ENCODE results near the gene FOXL3.

- TF ChIP-seq MAX (IDR thresholded peaks at IDR 0.05) (no peak), KDM1A (IDR thresholded peaks at IDR 0.05; ENCODE audit: low read depth) (no peak), EP300 (IDR thresholded peaks at IDR 0.05) (no peak), SMC3 (IDR thresholded peaks at IDR 0.05) (no peak), SREBF2 (IDR thresholded peaks at IDR 0.05) (no peak), NR3C1 (IDR thresholded peaks at IDR 0.05) (no peak), RAD21 (conservative IDR thresholded peaks at IDR 0.05 in 1 of 2, IDR thresholded peaks at IDR 0.05 in 1 of 2) (no peak), POLR2A (IDR thresholded peaks at IDR 0.05; ENCODE audit: low read length) (no peak), BHLHE40 (IDR thresholded peaks at IDR 0.05; ENCODE audit: low read depth, low read length) (no peak)
- TF ChIP-seq, protein P1, sequence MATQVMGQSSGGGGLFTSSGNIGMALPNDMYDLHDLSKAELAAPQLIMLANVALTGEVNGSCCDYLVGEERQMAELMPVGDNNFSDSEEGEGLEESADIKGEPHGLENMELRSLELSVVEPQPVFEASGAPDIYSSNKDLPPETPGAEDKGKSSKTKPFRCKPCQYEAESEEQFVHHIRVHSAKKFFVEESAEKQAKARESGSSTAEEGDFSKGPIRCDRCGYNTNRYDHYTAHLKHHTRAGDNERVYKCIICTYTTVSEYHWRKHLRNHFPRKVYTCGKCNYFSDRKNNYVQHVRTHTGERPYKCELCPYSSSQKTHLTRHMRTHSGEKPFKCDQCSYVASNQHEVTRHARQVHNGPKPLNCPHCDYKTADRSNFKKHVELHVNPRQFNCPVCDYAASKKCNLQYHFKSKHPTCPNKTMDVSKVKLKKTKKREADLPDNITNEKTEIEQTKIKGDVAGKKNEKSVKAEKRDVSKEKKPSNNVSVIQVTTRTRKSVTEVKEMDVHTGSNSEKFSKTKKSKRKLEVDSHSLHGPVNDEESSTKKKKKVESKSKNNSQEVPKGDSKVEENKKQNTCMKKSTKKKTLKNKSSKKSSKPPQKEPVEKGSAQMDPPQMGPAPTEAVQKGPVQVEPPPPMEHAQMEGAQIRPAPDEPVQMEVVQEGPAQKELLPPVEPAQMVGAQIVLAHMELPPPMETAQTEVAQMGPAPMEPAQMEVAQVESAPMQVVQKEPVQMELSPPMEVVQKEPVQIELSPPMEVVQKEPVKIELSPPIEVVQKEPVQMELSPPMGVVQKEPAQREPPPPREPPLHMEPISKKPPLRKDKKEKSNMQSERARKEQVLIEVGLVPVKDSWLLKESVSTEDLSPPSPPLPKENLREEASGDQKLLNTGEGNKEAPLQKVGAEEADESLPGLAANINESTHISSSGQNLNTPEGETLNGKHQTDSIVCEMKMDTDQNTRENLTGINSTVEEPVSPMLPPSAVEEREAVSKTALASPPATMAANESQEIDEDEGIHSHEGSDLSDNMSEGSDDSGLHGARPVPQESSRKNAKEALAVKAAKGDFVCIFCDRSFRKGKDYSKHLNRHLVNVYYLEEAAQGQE (IDR thresholded peaks at IDR 0.05), result no peak
- TF ChIP-seq, protein P2, sequence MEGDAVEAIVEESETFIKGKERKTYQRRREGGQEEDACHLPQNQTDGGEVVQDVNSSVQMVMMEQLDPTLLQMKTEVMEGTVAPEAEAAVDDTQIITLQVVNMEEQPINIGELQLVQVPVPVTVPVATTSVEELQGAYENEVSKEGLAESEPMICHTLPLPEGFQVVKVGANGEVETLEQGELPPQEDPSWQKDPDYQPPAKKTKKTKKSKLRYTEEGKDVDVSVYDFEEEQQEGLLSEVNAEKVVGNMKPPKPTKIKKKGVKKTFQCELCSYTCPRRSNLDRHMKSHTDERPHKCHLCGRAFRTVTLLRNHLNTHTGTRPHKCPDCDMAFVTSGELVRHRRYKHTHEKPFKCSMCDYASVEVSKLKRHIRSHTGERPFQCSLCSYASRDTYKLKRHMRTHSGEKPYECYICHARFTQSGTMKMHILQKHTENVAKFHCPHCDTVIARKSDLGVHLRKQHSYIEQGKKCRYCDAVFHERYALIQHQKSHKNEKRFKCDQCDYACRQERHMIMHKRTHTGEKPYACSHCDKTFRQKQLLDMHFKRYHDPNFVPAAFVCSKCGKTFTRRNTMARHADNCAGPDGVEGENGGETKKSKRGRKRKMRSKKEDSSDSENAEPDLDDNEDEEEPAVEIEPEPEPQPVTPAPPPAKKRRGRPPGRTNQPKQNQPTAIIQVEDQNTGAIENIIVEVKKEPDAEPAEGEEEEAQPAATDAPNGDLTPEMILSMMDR (IDR thresholded peaks at IDR 0.05), result no peak
- TF ChIP-seq, protein P3, sequence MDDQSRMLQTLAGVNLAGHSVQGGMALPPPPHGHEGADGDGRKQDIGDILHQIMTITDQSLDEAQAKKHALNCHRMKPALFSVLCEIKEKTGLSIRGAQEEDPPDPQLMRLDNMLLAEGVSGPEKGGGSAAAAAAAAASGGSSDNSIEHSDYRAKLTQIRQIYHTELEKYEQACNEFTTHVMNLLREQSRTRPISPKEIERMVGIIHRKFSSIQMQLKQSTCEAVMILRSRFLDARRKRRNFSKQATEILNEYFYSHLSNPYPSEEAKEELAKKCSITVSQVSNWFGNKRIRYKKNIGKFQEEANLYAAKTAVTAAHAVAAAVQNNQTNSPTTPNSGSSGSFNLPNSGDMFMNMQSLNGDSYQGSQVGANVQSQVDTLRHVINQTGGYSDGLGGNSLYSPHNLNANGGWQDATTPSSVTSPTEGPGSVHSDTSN (IDR thresholded peaks at IDR 0.05), result no peak
- TF ChIP-seq, protein P4, sequence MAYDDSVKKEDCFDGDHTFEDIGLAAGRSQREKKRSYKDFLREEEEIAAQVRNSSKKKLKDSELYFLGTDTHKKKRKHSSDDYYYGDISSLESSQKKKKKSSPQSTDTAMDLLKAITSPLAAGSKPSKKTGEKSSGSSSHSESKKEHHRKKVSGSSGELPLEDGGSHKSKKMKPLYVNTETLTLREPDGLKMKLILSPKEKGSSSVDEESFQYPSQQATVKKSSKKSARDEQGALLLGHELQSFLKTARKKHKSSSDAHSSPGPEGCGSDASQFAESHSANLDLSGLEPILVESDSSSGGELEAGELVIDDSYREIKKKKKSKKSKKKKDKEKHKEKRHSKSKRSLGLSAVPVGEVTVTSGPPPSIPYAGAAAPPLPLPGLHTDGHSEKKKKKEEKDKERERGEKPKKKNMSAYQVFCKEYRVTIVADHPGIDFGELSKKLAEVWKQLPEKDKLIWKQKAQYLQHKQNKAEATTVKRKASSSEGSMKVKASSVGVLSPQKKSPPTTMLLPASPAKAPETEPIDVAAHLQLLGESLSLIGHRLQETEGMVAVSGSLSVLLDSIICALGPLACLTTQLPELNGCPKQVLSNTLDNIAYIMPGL (CRISPR knock-in tag; IDR thresholded peaks at IDR 0.05; ENCODE audit: borderline replicate concordance), result no peak
- TF ChIP-seq, protein P5, sequence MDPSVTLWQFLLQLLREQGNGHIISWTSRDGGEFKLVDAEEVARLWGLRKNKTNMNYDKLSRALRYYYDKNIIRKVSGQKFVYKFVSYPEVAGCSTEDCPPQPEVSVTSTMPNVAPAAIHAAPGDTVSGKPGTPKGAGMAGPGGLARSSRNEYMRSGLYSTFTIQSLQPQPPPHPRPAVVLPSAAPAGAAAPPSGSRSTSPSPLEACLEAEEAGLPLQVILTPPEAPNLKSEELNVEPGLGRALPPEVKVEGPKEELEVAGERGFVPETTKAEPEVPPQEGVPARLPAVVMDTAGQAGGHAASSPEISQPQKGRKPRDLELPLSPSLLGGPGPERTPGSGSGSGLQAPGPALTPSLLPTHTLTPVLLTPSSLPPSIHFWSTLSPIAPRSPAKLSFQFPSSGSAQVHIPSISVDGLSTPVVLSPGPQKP (IDR thresholded peaks at IDR 0.05; ENCODE audit: low read depth, low read length), result no peak
These were observed 4.9 kb upstream of the FOXL3 start for GRCh38 chr7:284762-285722.

All from A549 (cell line).